Measurements from ENCODE around the gene DNAH11. TPM values are rescaled to one million over a fixed set of nuclear protein-coding genes. Genes with fewer than 3 reads are reported as not detected.
"Not testable (repeated sequence)": the region's sequence is repeated elsewhere in the genome, so short reads cannot be mapped to it uniquely, and the experiment has no call there.

Gene DNAH11
- total RNA-seq, 8 experiments from 2014 or later, result 1.3 to 18.1 (median 2.4) TPM

GRCh38 chr7:21532485-21532884, 10.4 kb upstream of the DNAH11 start:
- H3K4me3 ChIP-seq; ATAC-seq (replicated peaks in 6 of 8); in situ Hi-C loops (cut with MboI; ENCODE audit: low pct_unique_long_range_greater_than_20kb in 2 of 9, low sequenced_read_pairs in 9 of 9, unreplicated experiment in 9 of 9); H3K27ac ChIP-seq; H3K4me1 ChIP-seq (replicated peaks in 1 of 2): not testable (repeated sequence)
- WGBS, 10 experiments, result 0 to 92% (median 25%) methylated on average over 1 of the region's 1 CpG; no CpG with 5 or more reads in 4 of the 10 experiments

GRCh38 chr7:21533646-21534045, 9.2 kb upstream of the DNAH11 start:
- in situ Hi-C loops (cut with MboI; ENCODE audit: low pct_unique_long_range_greater_than_20kb in 2 of 9, low sequenced_read_pairs in 9 of 9, unreplicated experiment in 9 of 9); H3K4me1 ChIP-seq (replicated peaks in 1 of 2); H3K4me3 ChIP-seq; H3K27ac ChIP-seq; ATAC-seq (replicated peaks in 6 of 8): not testable (repeated sequence)

- in situ Hi-C loops (cut with MboI; ENCODE audit: low pct_unique_long_range_greater_than_20kb in 2 of 9, low sequenced_read_pairs in 9 of 9, unreplicated experiment in 9 of 9); H3K4me1 ChIP-seq (replicated peaks in 1 of 2); H3K27ac ChIP-seq; ATAC-seq (replicated peaks in 6 of 8); H3K4me3 ChIP-seq: not testable (repeated sequence)
- WGBS, 10 experiments, result 69 to 100% (median 94%) methylated on average over 1 to 9 of the region's 27 CpGs; no CpG with 5 or more reads in 7 of the 10 experiments
Observed at GRCh38 chr7:21536445-21537118, 6.3 kb upstream of the DNAH11 start.

- no peak overlapping the region for H3K27ac ChIP-seq
- H3K4me3 ChIP-seq, result no peak overlapping the region
- ATAC-seq (replicated peaks in 6 of 8), result no peak
- in situ Hi-C loops (cut with MboI; ENCODE audit: low pct_unique_long_range_greater_than_20kb in 2 of 9, low sequenced_read_pairs in 9 of 9, unreplicated experiment in 9 of 9), result no loop called here
- 29 to 100% (median 81%) methylated on average over 1 to 3 of the region's 3 CpGs for WGBS, 10 experiments
- H3K4me1 ChIP-seq (replicated peaks in 1 of 2), result no peaks in the 10 kb centered on the region
Observed at GRCh38 chr7:21538936-21539495, 3.8 kb upstream of the DNAH11 start.

GRCh38 chr7:21543528-21544302, 876 bp downstream of the DNAH11 start:
- H3K4me1 ChIP-seq (replicated peaks in 1 of 2), result no peaks in the 10 kb centered on the region
- in situ Hi-C loops (cut with MboI; ENCODE audit: low pct_unique_long_range_greater_than_20kb in 2 of 9, low sequenced_read_pairs in 9 of 9, unreplicated experiment in 9 of 9), result no loop called here
- H3K27ac ChIP-seq, result no peak overlapping the region
- peak in 2 of 8 experiments; percentile 6 to 31 for ATAC-seq (replicated peaks in 6 of 8)
- 4 to 50% (median 29%) methylated on average over 2 to 15 of the region's 31 CpGs; no CpG with 5 or more reads in 1 of the 10 experiments for WGBS, 10 experiments
- peak overlapping the region; percentile 37 to 49 (median 43) for H3K4me3 ChIP-seq

GRCh38 chr7:21544303-21544656, 1.4 kb downstream of the DNAH11 start:
- in situ Hi-C loops (cut with MboI; ENCODE audit: low pct_unique_long_range_greater_than_20kb in 2 of 9, low sequenced_read_pairs in 9 of 9, unreplicated experiment in 9 of 9), result no loop called here
- Histone ChIP-seq H3K4me3 (peak overlapping the region in 1 of 5 donors; percentile 49), H3K27ac (no peak overlapping the region), H3K4me1 (replicated peaks in 1 of 2) (no peaks in the 10 kb centered on the region)
- ATAC-seq (replicated peaks in 6 of 8), result no peak
- 0 to 51% (median 29%) methylated on average over 1 to 3 of the region's 3 CpGs for WGBS, 10 experiments

- no peaks in the 10 kb centered on the region for H3K4me1 ChIP-seq (replicated peaks in 1 of 2)
- H3K27ac ChIP-seq, result no peak overlapping the region
- in situ Hi-C loops (cut with MboI; ENCODE audit: low pct_unique_long_range_greater_than_20kb in 2 of 9, low sequenced_read_pairs in 9 of 9, unreplicated experiment in 9 of 9), result no loop called here
- ATAC-seq (replicated peaks in 6 of 8), result no peak
- WGBS, 10 experiments, result 0 to 67% (median 47%) methylated on average over 1 to 3 of the region's 3 CpGs; no CpG with 5 or more reads in 1 of the 10 experiments
- no peak overlapping the region for H3K4me3 ChIP-seq
Observed at GRCh38 chr7:21544715-21545114, 1.9 kb downstream of the DNAH11 start.

GRCh38 chr7:21547501-21547900, 4.7 kb downstream of the DNAH11 start:
- Histone ChIP-seq H3K27ac (no peak overlapping the region), H3K4me1 (replicated peaks in 1 of 2) (no peaks in the 10 kb centered on the region), H3K4me3 (no peak overlapping the region)
- 0 to 100% (median 83%) methylated on average over 1 to 3 of the region's 3 CpGs for WGBS, 10 experiments
- ATAC-seq (replicated peaks in 6 of 8), result no peak
- in situ Hi-C loops (cut with MboI; ENCODE audit: low pct_unique_long_range_greater_than_20kb in 2 of 9, low sequenced_read_pairs in 9 of 9, unreplicated experiment in 9 of 9), result no loop called here

GRCh38 chr7:21548491-21548890, 5.7 kb downstream of the DNAH11 start:
- Histone ChIP-seq H3K27ac (no peak overlapping the region), H3K4me1 (replicated peaks in 1 of 2) (no peaks in the 10 kb centered on the region), H3K4me3 (no peak overlapping the region)
- in situ Hi-C loops (cut with MboI; ENCODE audit: low pct_unique_long_range_greater_than_20kb in 2 of 9, low sequenced_read_pairs in 9 of 9, unreplicated experiment in 9 of 9), result no loop called here
- no peak for ATAC-seq (replicated peaks in 6 of 8)
- WGBS, 10 experiments, result 33 to 100% (median 80%) methylated on average over 1 to 3 of the region's 3 CpGs; no CpG with 5 or more reads in 3 of the 10 experiments

GRCh38 chr7:21550076-21550475, 7.2 kb downstream of the DNAH11 start:
- whole genome bisulfite sequencing, 10 experiments, result 0 to 100% (median 80%) methylated on average over 1 to 3 of the region's 3 CpGs; no CpG with 5 or more reads in 1 of the 10 experiments
- in situ Hi-C loops (cut with MboI; ENCODE audit: low pct_unique_long_range_greater_than_20kb in 2 of 9, low sequenced_read_pairs in 9 of 9, unreplicated experiment in 9 of 9), result no loop called here
- ATAC-seq (replicated peaks in 6 of 8), result no peak
- H3K27ac ChIP-seq, result no peak overlapping the region
- H3K4me3 ChIP-seq, result no peak overlapping the region
- H3K4me1 ChIP-seq (replicated peaks in 1 of 2), result no peaks in the 10 kb centered on the region

GRCh38 chr7:21550821-21551531, 8.1 kb downstream of the DNAH11 start:
- 0 to 88% (median 67%) methylated on average over 1 to 6 of the region's 6 CpGs; no CpG with 5 or more reads in 1 of the 10 experiments for WGBS, 10 experiments
- Histone ChIP-seq H3K27ac (no peak overlapping the region), H3K4me1 (replicated peaks in 1 of 2) (no peaks in the 10 kb centered on the region), H3K4me3 (no peak overlapping the region)
- in situ Hi-C loops (cut with MboI; ENCODE audit: low pct_unique_long_range_greater_than_20kb in 2 of 9, low sequenced_read_pairs in 9 of 9, unreplicated experiment in 9 of 9), result no loop called here
- no peak for ATAC-seq (replicated peaks in 6 of 8)

GRCh38 chr7:21562385-21562784, 19.5 kb downstream of the DNAH11 start:
- no peak for ATAC-seq (replicated peaks in 6 of 8)
- 0 to 100% (median 70%) methylated on average over 1 of the region's 1 CpG; no CpG with 5 or more reads in 2 of the 10 experiments for WGBS, 10 experiments
- no peak overlapping the region for H3K4me3 ChIP-seq
- no peaks in the 10 kb centered on the region for H3K4me1 ChIP-seq (replicated peaks in 1 of 2)
- H3K27ac ChIP-seq, result no peak overlapping the region
- in situ Hi-C loops (cut with MboI; ENCODE audit: low pct_unique_long_range_greater_than_20kb in 2 of 9, low sequenced_read_pairs in 9 of 9, unreplicated experiment in 9 of 9), result no loop called here

- H3K4me1 ChIP-seq (replicated peaks in 1 of 2), result no peaks in the 10 kb centered on the region
- in situ Hi-C loops (cut with MboI; ENCODE audit: low pct_unique_long_range_greater_than_20kb in 2 of 9, low sequenced_read_pairs in 9 of 9, unreplicated experiment in 9 of 9), result no loop called here
- no peak overlapping the region for H3K4me3 ChIP-seq
- H3K27ac ChIP-seq, result no peak overlapping the region
- no peak for ATAC-seq (replicated peaks in 6 of 8)
- WGBS, 10 experiments, result 0 to 90% (median 64%) methylated on average over 1 to 7 of the region's 7 CpGs
Observed at GRCh38 chr7:21565614-21566013, 22.8 kb downstream of the DNAH11 start.
